ENCODE data around the gene USP31. TPM values are rescaled to one million over a fixed set of nuclear protein-coding genes. Genes with fewer than 3 reads are reported as not detected.
"Not testable (repeated sequence)": the region's sequence is repeated elsewhere in the genome, so short reads cannot be mapped to it uniquely, and the experiment has no call there.

The USP31 gene
- polyA plus RNA-seq, 1 experiment, result 4.7 TPM

DNA sequence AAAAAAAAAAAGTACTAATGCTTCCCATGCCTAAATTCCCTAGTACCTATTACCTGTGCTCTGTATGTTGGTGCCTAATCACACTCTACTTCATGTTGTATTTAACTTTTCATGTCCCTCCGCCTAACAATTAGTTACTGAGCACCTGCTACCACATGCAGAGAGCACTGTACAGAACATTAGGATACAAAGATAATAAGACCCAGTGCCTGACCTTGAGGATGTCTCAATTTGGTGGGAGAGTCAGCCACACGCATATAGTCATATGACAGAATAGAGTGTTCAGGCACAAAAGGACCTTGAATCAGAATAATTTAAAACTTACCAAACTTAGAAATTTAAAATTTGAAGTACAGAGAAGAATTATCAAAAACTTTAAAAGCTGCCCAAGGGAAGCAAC, 42.1 kb downstream of the USP31 start:
- TF ChIP-seq, protein P1, sequence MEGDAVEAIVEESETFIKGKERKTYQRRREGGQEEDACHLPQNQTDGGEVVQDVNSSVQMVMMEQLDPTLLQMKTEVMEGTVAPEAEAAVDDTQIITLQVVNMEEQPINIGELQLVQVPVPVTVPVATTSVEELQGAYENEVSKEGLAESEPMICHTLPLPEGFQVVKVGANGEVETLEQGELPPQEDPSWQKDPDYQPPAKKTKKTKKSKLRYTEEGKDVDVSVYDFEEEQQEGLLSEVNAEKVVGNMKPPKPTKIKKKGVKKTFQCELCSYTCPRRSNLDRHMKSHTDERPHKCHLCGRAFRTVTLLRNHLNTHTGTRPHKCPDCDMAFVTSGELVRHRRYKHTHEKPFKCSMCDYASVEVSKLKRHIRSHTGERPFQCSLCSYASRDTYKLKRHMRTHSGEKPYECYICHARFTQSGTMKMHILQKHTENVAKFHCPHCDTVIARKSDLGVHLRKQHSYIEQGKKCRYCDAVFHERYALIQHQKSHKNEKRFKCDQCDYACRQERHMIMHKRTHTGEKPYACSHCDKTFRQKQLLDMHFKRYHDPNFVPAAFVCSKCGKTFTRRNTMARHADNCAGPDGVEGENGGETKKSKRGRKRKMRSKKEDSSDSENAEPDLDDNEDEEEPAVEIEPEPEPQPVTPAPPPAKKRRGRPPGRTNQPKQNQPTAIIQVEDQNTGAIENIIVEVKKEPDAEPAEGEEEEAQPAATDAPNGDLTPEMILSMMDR (IDR thresholded peaks at IDR 0.05; ENCODE audit: low read depth, low read length), result no peak
- Histone ChIP-seq H3K27me3 (ENCODE audit: control insufficient read depth, insufficient read depth, low read length) (no peaks in the 10 kb centered on the region), H3K9me3 (ENCODE audit: control insufficient read depth, insufficient read depth, low read length) (no peaks in the 10 kb centered on the region), H3K27ac (ENCODE audit: low read depth, low read length) (no peak overlapping the region), H3K4me3 (ENCODE audit: low read depth, low read length) (no peak overlapping the region)
- ChIA-PET POLR2A (no interaction called here), CTCF (no interaction called here)
- no peak for DNase-seq (ENCODE audit: low read depth, low spot score)

DNA sequence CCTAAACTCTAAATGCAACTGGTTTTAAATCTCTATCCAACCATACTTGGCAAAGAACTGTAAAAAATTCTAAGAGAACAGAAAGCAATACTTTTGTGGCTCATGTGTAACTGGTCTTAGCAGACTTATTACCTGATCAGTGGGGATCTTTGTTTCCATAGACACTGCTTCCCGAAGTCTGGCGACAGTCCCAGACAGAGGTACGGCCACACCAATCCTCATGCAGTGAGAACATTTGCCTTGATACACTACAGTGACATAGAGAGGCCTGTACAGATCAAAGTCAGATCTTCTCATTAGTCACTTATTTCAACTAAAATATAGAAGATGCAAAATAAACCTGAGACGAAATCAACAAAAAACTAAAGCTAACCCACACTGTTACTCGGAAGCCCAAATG, 43.9 kb downstream of the USP31 start:
- DNase-seq (ENCODE audit: low read depth, low spot score), result no peak
- Histone ChIP-seq H3K27me3 (ENCODE audit: control insufficient read depth, insufficient read depth, low read length) (no peaks in the 10 kb centered on the region), H3K9me3 (ENCODE audit: control insufficient read depth, insufficient read depth, low read length) (no peaks in the 10 kb centered on the region), H3K4me3 (ENCODE audit: low read depth, low read length) (no peak overlapping the region), H3K27ac (ENCODE audit: low read depth, low read length) (no peak overlapping the region)
- POLR2A ChIA-PET, result no interaction called here
- CTCF ChIA-PET, result interaction anchor here (1.2 to 2.3 kb wide), 2 partner anchors 45 to 329 kb away, joined by 4 to 7 read pairs; no protein-coding TSS in a partner anchor
- TF ChIP-seq, protein P1 (IDR thresholded peaks at IDR 0.05; ENCODE audit: low read depth, low read length), result no peak

DNA sequence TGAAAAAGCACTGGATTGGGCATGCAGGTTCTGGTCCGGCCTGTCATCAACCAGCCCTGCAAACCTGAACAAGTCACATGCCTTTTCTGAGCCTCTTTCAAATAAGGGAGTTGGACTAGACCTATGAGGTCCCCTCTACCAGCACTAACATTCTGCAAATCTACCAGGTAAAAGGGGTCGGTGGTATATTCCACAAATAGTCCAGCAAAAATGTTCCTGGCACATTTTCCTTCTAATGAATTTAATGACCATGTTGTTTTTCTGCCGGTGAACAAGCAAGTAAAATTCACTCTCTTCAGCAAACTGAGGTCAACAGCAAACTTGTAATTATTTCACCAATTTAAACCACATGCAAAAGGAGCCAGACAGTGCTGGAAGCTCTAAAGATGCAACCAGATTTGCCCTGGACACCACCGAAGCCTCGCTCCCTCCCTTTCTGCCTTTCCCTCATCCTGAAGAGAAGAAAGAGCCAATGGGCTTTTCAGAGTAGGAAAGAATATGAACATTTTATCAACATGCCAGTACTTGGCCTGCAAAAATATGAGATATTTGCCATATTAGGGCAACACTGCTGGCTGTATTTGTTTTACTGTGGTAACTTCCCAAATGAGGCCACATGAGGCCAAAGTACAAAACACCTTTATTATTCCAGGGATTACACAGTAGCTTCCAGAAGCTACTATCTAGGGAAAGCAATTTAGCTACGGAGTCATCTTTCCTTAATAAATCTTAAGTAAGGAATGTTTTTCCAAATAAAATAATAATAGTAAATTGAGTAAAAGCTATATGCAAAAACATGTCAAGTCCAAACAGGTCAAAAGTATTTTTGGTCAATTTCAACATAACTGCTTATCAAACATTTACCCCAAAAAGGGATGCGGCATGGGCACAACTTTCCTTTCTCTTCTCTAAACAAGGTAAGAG, 45.0 kb downstream of the USP31 start:
- ChIA-PET CTCF (interaction anchor here (1.2 to 2.3 kb wide), 2 partner anchors 44 to 330 kb away, joined by 4 to 7 read pairs; no protein-coding TSS in a partner anchor), POLR2A (no interaction called here)
- TF ChIP-seq, protein P1 (IDR thresholded peaks at IDR 0.05; ENCODE audit: low read depth, low read length), result no peak

DNA sequence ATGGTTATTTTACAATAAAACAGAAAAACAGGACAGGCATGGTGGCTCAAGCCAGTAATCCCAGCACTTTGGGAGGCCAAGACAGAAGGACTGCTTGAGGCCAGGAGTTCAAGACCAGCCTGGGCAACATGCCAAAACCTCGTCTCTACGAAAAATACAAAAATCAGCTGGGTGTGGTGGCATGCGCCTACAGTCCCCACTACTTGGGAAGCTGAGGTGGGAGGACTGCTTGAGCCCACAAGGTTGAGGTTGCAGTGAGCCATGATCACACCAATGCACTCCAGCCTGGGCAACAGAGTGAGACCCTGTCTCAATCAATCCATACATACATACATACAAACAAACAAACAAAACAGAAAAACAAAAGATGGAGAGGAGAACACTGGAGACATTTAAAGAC, 45.6 kb downstream of the USP31 start:
- no peak overlapping the region for H3K27ac ChIP-seq (ENCODE audit: low read depth, low read length)
- POLR2A ChIA-PET, result no interaction called here
- TF ChIP-seq, protein P1 (IDR thresholded peaks at IDR 0.05; ENCODE audit: low read depth, low read length), result no peak
- H3K27me3 ChIP-seq (ENCODE audit: control insufficient read depth, insufficient read depth, low read length), result no peaks in the 10 kb centered on the region
- no peaks in the 10 kb centered on the region for H3K9me3 ChIP-seq (ENCODE audit: control insufficient read depth, insufficient read depth, low read length)
- DNase-seq (ENCODE audit: low read depth, low spot score), result no peak
- H3K4me3 ChIP-seq (ENCODE audit: low read depth, low read length), result no peak overlapping the region
- CTCF ChIA-PET, result interaction anchor here (2.3 kb wide), 1 partner anchor 331 kb away, joined by 7 read pairs; no protein-coding TSS in a partner anchor

More for the DNA sequence above, 45.0 kb downstream of the USP31 start:
- no peaks in the 10 kb centered on the region for H3K9me3 ChIP-seq (ENCODE audit: control insufficient read depth, insufficient read depth, low read length)
- H3K4me3 ChIP-seq (ENCODE audit: low read depth, low read length), result no peak overlapping the region
- H3K27ac ChIP-seq (ENCODE audit: low read depth, low read length), result no peak overlapping the region
- H3K27me3 ChIP-seq (ENCODE audit: control insufficient read depth, insufficient read depth, low read length), result no peaks in the 10 kb centered on the region
- no peak for DNase-seq (ENCODE audit: low read depth, low spot score)

DNA sequence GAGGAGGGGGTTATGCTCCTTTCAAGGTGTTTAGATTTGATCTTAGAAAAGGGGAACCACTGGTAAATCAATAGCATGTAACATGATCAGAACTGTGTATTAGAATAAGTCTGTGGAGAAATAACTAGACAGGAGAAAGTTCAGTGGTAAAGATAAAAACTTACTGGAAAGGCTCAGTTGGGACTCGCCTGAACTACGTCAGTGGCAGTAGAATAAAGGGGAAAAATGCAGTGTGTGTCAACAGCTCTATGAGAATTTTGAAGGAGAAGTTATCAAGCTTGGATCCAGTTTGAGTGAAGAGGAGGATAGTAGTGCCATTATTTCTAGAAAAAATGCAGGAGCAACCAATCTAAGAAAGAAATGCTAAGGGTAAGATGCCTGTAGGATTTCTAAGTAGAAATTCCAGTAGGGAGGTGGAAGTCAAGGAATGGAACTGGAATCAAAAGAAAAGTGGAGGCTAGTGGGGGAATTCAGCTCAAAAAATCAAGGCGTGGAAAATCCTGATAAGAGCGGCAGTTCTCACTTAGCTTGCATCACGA, 48.2 kb downstream of the USP31 start:
- no peak for DNase-seq (ENCODE audit: low read depth, low spot score)
- TF ChIP-seq, protein P1 (IDR thresholded peaks at IDR 0.05; ENCODE audit: low read depth, low read length), result no peak
- no peaks in the 10 kb centered on the region for H3K27me3 ChIP-seq (ENCODE audit: control insufficient read depth, insufficient read depth, low read length)
- H3K27ac ChIP-seq (ENCODE audit: low read depth, low read length), result no peak overlapping the region
- POLR2A ChIA-PET, result no interaction called here
- CTCF ChIA-PET, result interaction anchor here (0.6 to 1.2 kb wide), 3 partner anchors 78 to 1444 kb away, joined by 3 to 8 read pairs (median 4); no protein-coding TSS in a partner anchor
- no peak overlapping the region for H3K4me3 ChIP-seq (ENCODE audit: low read depth, low read length)
- H3K9me3 ChIP-seq (ENCODE audit: control insufficient read depth, insufficient read depth, low read length), result no peaks in the 10 kb centered on the region

DNA sequence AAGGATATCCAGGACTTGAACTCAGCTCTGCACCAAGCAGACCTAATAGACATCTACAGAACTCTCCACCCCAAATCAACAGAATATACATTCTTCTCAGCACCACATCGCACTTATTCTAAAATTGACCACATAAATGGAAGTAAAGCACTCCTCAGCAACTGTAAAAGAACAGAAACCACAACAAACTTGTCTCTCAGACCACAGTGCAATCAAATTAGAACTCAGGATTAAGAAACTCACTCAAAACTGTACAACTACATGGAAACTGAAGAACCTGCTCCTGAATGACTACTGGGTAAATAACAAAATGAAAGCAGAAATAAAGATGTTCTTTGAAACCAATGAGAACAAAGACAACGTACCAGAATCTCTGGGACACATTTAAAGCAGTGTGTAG, 52.8 kb downstream of the USP31 start:
- POLR2A ChIA-PET; H3K27me3 ChIP-seq (ENCODE audit: control insufficient read depth, insufficient read depth, low read length); H3K4me3 ChIP-seq (ENCODE audit: low read depth, low read length); H3K27ac ChIP-seq (ENCODE audit: low read depth, low read length); CTCF ChIA-PET; H3K9me3 ChIP-seq (ENCODE audit: control insufficient read depth, insufficient read depth, low read length); DNase-seq (ENCODE audit: low read depth, low spot score): not testable (repeated sequence)

DNA sequence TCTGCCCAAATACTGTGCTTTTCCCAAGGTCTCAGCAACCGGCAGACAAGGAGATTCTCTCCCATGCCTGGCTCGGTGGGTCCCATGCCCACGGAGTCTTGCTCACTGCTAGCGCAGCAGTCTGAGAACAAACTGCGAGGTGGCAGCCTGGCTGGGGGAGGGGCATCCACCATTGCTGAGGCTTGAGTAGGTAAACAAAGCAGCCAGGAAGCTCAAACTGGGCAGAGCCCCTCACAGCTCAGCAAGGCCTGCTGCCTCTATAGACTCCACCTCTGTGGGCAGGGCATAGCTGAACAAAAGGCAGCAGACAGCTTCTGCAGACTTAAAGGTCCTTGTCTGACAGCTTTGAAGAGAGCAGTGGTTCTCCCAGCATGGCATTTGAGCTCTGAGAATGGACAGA, 55.1 kb downstream of the USP31 start:
- DNase-seq (ENCODE audit: low read depth, low spot score); CTCF ChIA-PET; H3K27ac ChIP-seq (ENCODE audit: low read depth, low read length); H3K9me3 ChIP-seq (ENCODE audit: control insufficient read depth, insufficient read depth, low read length); H3K4me3 ChIP-seq (ENCODE audit: low read depth, low read length); H3K27me3 ChIP-seq (ENCODE audit: control insufficient read depth, insufficient read depth, low read length); POLR2A ChIA-PET: not testable (repeated sequence)

Data from AG04450 (cell line).